HL-60 (cell line): ENCODE measurements around the gene DYRK1A.

Experiments used
- DNase-seq, 2 experiments: peaks; one replicate each; pipeline ENCODE4 v3.0.0-alpha.2; 2010 to 2020; ENCODE audit warnings: low read depth in 1 of 2, low spot score in 1 of 2
- H3K27ac ChIP-seq: fragments of 250-450 bp; sonication (Bioruptor Pico); replicated peaks from 2 replicates; pipeline ENCODE4 v1.5.1; 2020; ENCODE audit warnings: mild to moderate bottlenecking, moderate library complexity
- H3K27me3 ChIP-seq: fragments of 250-450 bp; sonication (Bioruptor Pico); 2 replicates; pipeline ENCODE4 v1.5.1; 2021; ENCODE audit warnings: mild to moderate bottlenecking, moderate library complexity; ENCODE audit not compliant: insufficient read depth, poor library complexity, severe bottlenecking
- H3K4me3 ChIP-seq: replicated peaks from 2 replicates; pipeline ENCODE4 v1.5.1; 2011; ENCODE audit warnings: mild to moderate bottlenecking, control low read depth, low read length; ENCODE audit not compliant: insufficient read depth
- CTCF ChIP-seq: IDR thresholded peaks from one replicate; pipeline ENCODE4 v1.5.1; 2011; ENCODE audit warnings: low read length, control low read depth, inconsistent platforms; ENCODE audit not compliant: insufficient read depth
- GABPA ChIP-seq: IDR thresholded peaks from 2 replicates; pipeline ENCODE4 v1.6.1; 2012; ENCODE audit warnings: low read depth
- POLR2AphosphoS5 ChIP-seq: IDR thresholded peaks from 2 replicates; pipeline ENCODE4 v1.6.1; 2012; ENCODE audit warnings: low read depth
- REST ChIP-seq: IDR thresholded peaks from 2 replicates; pipeline ENCODE4 v1.6.1; 2012; ENCODE audit warnings: low read depth; ENCODE audit not compliant: insufficient replicate concordance
- SPI1 ChIP-seq: IDR thresholded peaks from 2 replicates; pipeline ENCODE4 v1.6.1; 2012; ENCODE audit warnings: low read depth, mild to moderate bottlenecking, borderline replicate concordance

DYRK1A gene

GRCh38 chr21:37435711-37436110, 69.1 kb downstream of the DYRK1A start:
- no peaks in the 10 kb centered on the region for H3K27me3 ChIP-seq
- no peak for DNase-seq
- no peak overlapping the region for H3K27ac ChIP-seq
- TF ChIP-seq GABPA (no peak), CTCF (no peak), REST (no peak), SPI1 (no peak), POLR2AphosphoS5 (no peak)
- no peak overlapping the region for H3K4me3 ChIP-seq

- Histone ChIP-seq H3K27me3 (no peaks in the 10 kb centered on the region), H3K27ac (no peak overlapping the region), H3K4me3 (no peak overlapping the region)
- DNase-seq, result no peak
- TF ChIP-seq REST (no peak), POLR2AphosphoS5 (no peak), SPI1 (no peak), GABPA (no peak), CTCF (no peak)
Measured at GRCh38 chr21:37436174-37436573, 69.6 kb downstream of the DYRK1A start.

GRCh38 chr21:37437376-37438080, 71.0 kb downstream of the DYRK1A start:
- Histone ChIP-seq H3K27ac (no peak overlapping the region), H3K27me3 (no peaks in the 10 kb centered on the region), H3K4me3 (no peak overlapping the region)
- DNase-seq, result no peak
- no peak for TF ChIP-seq GABPA
- no peak for TF ChIP-seq CTCF
- no peak for TF ChIP-seq POLR2AphosphoS5
- no peak for TF ChIP-seq SPI1
- no peak for TF ChIP-seq REST
